Measurements from ENCODE around the gene CKMT2.

DNA sequence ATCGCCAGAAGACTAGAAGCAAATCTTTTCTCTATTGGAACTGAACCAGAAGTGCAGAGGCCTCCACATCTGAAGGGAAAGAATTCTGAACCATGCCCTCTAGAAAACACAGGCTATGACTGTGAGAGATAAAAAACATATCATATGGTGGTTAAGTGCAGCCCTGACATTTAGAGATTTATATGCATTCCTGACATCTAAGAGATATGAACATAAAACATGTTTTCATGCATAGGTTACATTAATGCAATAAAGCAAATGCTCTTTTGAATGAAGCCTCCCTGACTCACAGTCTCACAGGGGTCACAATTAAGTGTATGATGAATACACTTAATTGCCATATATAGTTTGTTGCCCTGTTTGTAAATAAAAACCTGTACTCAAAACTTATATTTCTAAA, 28.9 kb upstream of the CKMT2 start:
- TF ChIP-seq POLR2A (IDR thresholded peaks at IDR 0.05; ENCODE audit: low read depth, low read length) (no peak), POLR2AphosphoS5 (IDR thresholded peaks at IDR 0.05; ENCODE audit: insufficient read depth, low read depth, low read length) (no peak)
- TF ChIP-seq, protein P1, sequence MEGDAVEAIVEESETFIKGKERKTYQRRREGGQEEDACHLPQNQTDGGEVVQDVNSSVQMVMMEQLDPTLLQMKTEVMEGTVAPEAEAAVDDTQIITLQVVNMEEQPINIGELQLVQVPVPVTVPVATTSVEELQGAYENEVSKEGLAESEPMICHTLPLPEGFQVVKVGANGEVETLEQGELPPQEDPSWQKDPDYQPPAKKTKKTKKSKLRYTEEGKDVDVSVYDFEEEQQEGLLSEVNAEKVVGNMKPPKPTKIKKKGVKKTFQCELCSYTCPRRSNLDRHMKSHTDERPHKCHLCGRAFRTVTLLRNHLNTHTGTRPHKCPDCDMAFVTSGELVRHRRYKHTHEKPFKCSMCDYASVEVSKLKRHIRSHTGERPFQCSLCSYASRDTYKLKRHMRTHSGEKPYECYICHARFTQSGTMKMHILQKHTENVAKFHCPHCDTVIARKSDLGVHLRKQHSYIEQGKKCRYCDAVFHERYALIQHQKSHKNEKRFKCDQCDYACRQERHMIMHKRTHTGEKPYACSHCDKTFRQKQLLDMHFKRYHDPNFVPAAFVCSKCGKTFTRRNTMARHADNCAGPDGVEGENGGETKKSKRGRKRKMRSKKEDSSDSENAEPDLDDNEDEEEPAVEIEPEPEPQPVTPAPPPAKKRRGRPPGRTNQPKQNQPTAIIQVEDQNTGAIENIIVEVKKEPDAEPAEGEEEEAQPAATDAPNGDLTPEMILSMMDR (IDR thresholded peaks at IDR 0.05; ENCODE audit: extremely low read depth in 1 of 2, insufficient read depth in 1 of 2, low read depth in 1 of 2, low read length in 2 of 2): no peak
